ENCODE results near the gene REELD1.

The REELD1 gene

DNA sequence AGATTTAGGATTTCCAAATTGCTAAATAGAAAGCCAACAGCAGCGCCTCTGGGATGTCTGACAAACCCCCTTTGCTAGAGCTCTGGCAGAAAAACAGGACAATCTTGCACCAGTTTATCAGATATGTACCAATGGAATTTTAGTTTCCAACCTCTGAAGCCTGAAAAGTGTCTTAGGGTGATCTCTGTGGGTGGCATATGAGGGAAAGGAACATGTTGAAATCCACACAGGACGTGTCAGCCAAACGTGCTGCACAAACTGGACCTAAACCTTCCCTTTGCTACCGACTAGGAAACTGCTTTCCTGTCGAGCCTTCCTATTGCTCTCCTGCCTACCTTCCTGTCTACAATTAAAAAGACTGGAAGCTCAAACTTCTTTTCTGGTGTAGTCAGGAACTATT is 53.5 kb downstream of the REELD1 start:
- no peak for DNase-seq (ENCODE audit: low spot score)

DNA sequence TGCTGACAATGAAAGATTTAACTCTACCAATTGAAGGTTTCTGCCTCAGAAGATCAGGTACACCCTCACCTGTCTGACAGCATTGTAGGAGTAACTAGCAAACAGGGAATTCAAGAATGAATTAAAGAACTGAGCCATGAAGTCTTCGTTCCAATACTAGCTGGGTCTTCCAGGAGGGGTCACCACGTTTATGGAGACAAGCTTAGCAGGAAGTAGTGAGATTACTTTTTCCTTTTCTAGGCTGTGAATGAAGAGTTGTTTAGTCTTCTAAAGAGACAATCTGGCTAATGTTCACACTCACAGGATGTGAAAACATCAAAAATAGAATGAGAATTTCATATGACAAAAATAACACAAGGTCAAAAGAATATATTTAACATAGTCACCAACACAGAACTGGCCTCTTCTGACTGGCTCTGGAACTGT is 54.9 kb downstream of the REELD1 start:
- DNase-seq (ENCODE audit: low spot score): no peak

- no peak for DNase-seq (ENCODE audit: low spot score)
Observed at GRCh38 chr4:146271466-146271865, 57.1 kb downstream of the REELD1 start.

GRCh38 chr4:146273204-146273901 is 59.0 kb downstream of the REELD1 start:
- no peak for DNase-seq (ENCODE audit: low spot score)

GRCh38 chr4:146274774-146275173 is 60.4 kb downstream of the REELD1 start:
- no peak for DNase-seq (ENCODE audit: low spot score)

GRCh38 chr4:146275370-146275769 is 61.0 kb downstream of the REELD1 start:
- no peak for DNase-seq (ENCODE audit: low spot score)

DNA sequence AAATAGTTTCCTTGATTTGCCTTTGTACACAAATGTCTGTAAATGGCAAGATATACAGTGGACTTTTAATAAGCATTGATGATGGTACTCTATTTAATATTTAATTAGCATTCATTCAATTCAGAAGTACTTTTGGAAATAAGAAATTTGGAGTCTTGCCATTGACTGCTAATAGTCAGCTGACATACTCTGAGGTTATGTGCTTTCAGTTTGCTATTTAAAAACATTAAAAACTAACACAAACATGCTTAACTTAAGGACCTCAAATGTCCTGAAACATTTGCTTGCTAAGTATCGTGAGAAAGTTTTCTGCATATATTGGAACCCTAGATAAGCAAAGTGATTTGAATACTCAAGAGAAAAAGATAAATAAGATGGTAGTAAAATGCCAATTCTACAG is 64.6 kb downstream of the REELD1 start:
- no peak for DNase-seq (ENCODE audit: low spot score)
